Hepatocyte (in vitro differentiated cells): ENCODE data around the gene C9orf43. TPM values are rescaled to one million over a fixed set of nuclear protein-coding genes. Genes with fewer than 3 reads are reported as not detected.
A peak's percentile ranks its signal among the peaks of the same experiment; 100 is the strongest.

ENCODE experiments used
- DNase-seq: peaks from one replicate; pipeline ENCODE4 v3.0.0-alpha.2; 2016; ENCODE audit warnings: low spot score
- H2AFZ ChIP-seq: fragments of 200-600 bp; sonication (generic); 2 replicates; pipeline ENCODE4 v1.6.0; 2016; ENCODE audit warnings: antibody characterized with exemption, mild to moderate bottlenecking
- H3K27ac ChIP-seq: fragments of 200-600 bp; sonication (generic); 2 replicates; pipeline ENCODE4 v1.5.1; 2016; ENCODE audit warnings: mild to moderate bottlenecking
- H3K27me3 ChIP-seq: fragments of 200-600 bp; sonication (generic); 2 replicates; pipeline ENCODE4 v1.6.1; 2016
- H3K36me3 ChIP-seq: fragments of 200-600 bp; sonication (generic); replicated peaks from 2 replicates; pipeline ENCODE4 v1.5.1; 2016; ENCODE audit warnings: low read depth; ENCODE audit not compliant: insufficient read depth
- H3K4me1 ChIP-seq: fragments of 200-600 bp; sonication (generic); 2 replicates; pipeline ENCODE4 v1.5.1; 2016; ENCODE audit warnings: mild to moderate bottlenecking, moderate library complexity; ENCODE audit not compliant: insufficient read depth
- H3K4me2 ChIP-seq: fragments of 200-600 bp; sonication (generic); 2 replicates; pipeline ENCODE4 v1.6.0; 2016
- H3K4me3 ChIP-seq: fragments of 200-600 bp; sonication (generic); 2 replicates; pipeline ENCODE4 v1.5.1; 2016; ENCODE audit warnings: mild to moderate bottlenecking
- H3K79me2 ChIP-seq: fragments of 200-600 bp; sonication (generic); 2 replicates; pipeline ENCODE4 v1.6.0; 2017; ENCODE audit warnings: mild to moderate bottlenecking
- H3K9me2 ChIP-seq: fragments of 200-600 bp; sonication (generic); replicated peaks from 2 replicates; pipeline ENCODE4 v1.6.0; 2017; ENCODE audit warnings: mild to moderate bottlenecking; ENCODE audit not compliant: insufficient read depth
- H3K9me3 ChIP-seq: fragments of 200-600 bp; sonication (generic); 2 replicates; pipeline ENCODE4 v1.5.1; 2016; ENCODE audit warnings: low read depth, mild to moderate bottlenecking
- H4K20me1 ChIP-seq: fragments of 200-600 bp; sonication (generic); 2 replicates; pipeline ENCODE4 v1.6.0; 2016; ENCODE audit warnings: mild to moderate bottlenecking; ENCODE audit not compliant: insufficient read depth, poor library complexity, severe bottlenecking
- CTCF ChIP-seq: fragments of 200-600 bp; sonication (generic); IDR thresholded peaks from 2 replicates; pipeline ENCODE4 v1.5.1; 2016; ENCODE audit warnings: antibody characterized with exemption, mild to moderate bottlenecking; ENCODE audit not compliant: poor library complexity
- EZH2 ChIP-seq: fragments of 200-600 bp; sonication (generic); IDR thresholded peaks from 2 replicates; pipeline ENCODE4 v1.6.1; 2016; ENCODE audit warnings: antibody characterized with exemption, mild to moderate bottlenecking, borderline replicate concordance
- EZH2phosphoT487 ChIP-seq: fragments of 200-600 bp; sonication (generic); IDR thresholded peaks from one replicate; pipeline ENCODE4 v1.6.1; 2018; ENCODE audit warnings: antibody characterized with exemption, mild to moderate bottlenecking, low read depth, moderate library complexity; ENCODE audit not compliant: unreplicated experiment, severe bottlenecking
- WGBS: methylation state at CpG from one replicate; pipeline ENCODE4 v1.1.6; 2016; ENCODE audit warnings: low lambda C conversion rate; ENCODE audit errors: missing lambda C conversion rate; 5-methylcytosine and 5-hydroxymethylcytosine counted together
- polyA plus RNA-seq: library from polyadenylated mRNA; unstranded; fragments of >200 nt; fragmentation: Nextera tagmentation; extraction: Ambion mirVana; gene quantifications from 2 replicates; pipeline ENCODE4 v1.2.1, GENCODE V29; 2016
- total RNA-seq: library from RNA; depleted of rRNA; stranded (reverse); fragments of >200 nt; gene quantifications from 2 replicates; pipeline ENCODE4 v1.2.3, GENCODE V29; 2014

Gene C9orf43
- total and polyA plus RNA-seq, 2 experiments from 2014 or later = 0.53 to 0.69 TPM

- H3K4me2 ChIP-seq = peak overlapping the region; percentile 18
- H4K20me1 ChIP-seq = no peaks in the 10 kb centered on the region
- no peaks in the 10 kb centered on the region for H3K9me3 ChIP-seq
- peak overlapping the region; percentile 86 for H3K27ac ChIP-seq
- H3K9me2 ChIP-seq = no peaks in the 10 kb centered on the region
- H3K4me3 ChIP-seq = no peak overlapping the region
- 24% methylated on average over 5 of the region's 5 CpGs for WGBS
- H3K27me3 ChIP-seq = no peaks in the 10 kb centered on the region
- peak; percentile 85 for DNase-seq
- no peak for TF ChIP-seq CTCF
- no peak for TF ChIP-seq EZH2phosphoT487
- no peak for TF ChIP-seq EZH2
- no peaks in the 10 kb centered on the region for H3K79me2 ChIP-seq
- H3K36me3 ChIP-seq = no peaks in the 10 kb centered on the region
- peaks cover 27% of the 10 kb centered on the region for H3K4me1 ChIP-seq
- H2AFZ ChIP-seq = peak overlapping the region; percentile 11
Observed at GRCh38 chr9:113454914-113455761, 44.6 kb downstream of the C9orf43 start.

GRCh38 chr9:113456235-113456634 is 45.7 kb downstream of the C9orf43 start:
- Histone ChIP-seq H3K4me1 (peaks cover 27% of the 10 kb centered on the region), H3K36me3 (no peaks in the 10 kb centered on the region), H3K9me2 (no peaks in the 10 kb centered on the region), H3K27me3 (no peaks in the 10 kb centered on the region), H3K4me3 (no peak overlapping the region), H3K27ac (peak overlapping the region; percentile 86), H3K4me2 (peak overlapping the region; percentile 18), H4K20me1 (no peaks in the 10 kb centered on the region), H3K9me3 (no peaks in the 10 kb centered on the region), H2AFZ (no peak overlapping the region), H3K79me2 (no peaks in the 10 kb centered on the region)
- 84% methylated on average over 2 of the region's 2 CpGs for WGBS
- no peak for DNase-seq
- TF ChIP-seq EZH2phosphoT487 (no peak), CTCF (no peak), EZH2 (no peak)

GRCh38 chr9:113461285-113461684 is 50.7 kb downstream of the C9orf43 start:
- Histone ChIP-seq H3K4me1 (peaks cover 21% of the 10 kb centered on the region), H3K9me3 (no peaks in the 10 kb centered on the region), H3K4me2 (no peak overlapping the region), H4K20me1 (no peaks in the 10 kb centered on the region), H3K79me2 (peaks cover 5% of the 10 kb centered on the region), H2AFZ (no peak overlapping the region), H3K9me2 (no peaks in the 10 kb centered on the region), H3K27ac (no peak overlapping the region), H3K36me3 (no peaks in the 10 kb centered on the region), H3K4me3 (no peak overlapping the region), H3K27me3 (no peaks in the 10 kb centered on the region)
- WGBS = 93% methylated on average over 3 of the region's 3 CpGs
- TF ChIP-seq EZH2 (no peak), CTCF (no peak), EZH2phosphoT487 (no peak)
- DNase-seq = no peak
